A549 (cell line): ENCODE results near the gene NAB1. TPM values are rescaled to one million over a fixed set of nuclear protein-coding genes. Genes with fewer than 3 reads are reported as not detected.

ENCODE experiments used
- ATAC-seq, 2 experiments: fragments of 200-7000 bp in 1 of 2; fragments of >200 bp in 1 of 2; cut with Nextera tagmentation in 1 of 2; cut with Tn5 transposase in 1 of 2; 3 replicates each; pipeline versions ENCODE4 v1.8.0 to v1.9.1; 2018 to 2020; ENCODE audit warnings: mild to moderate bottlenecking in 1 of 2, moderate library complexity in 1 of 2
- CTCF ChIA-PET: fragments of 300-600 bp; sonication (Branson Sonifier 250); formaldehyde crosslinking; extraction: SDS; loops from one replicate; lab custom pipeline; 2021; ENCODE audit warnings: antibody characterized with exemption, inconsistent platforms; lab: Yijun Ruan, JAX
- POLR2A ChIA-PET: fragments of 350-600 bp; formaldehyde crosslinking; extraction: SDS; loops from one replicate; lab custom pipeline; 2021; ENCODE audit warnings: antibody characterized with exemption, inconsistent platforms; lab: Yijun Ruan, JAX
- DNase-seq, 2 experiments: peaks; one replicate each; pipeline versions ENCODE4 v3.0.0 to v3.0.0-alpha.2; 2011 to 2016; ENCODE audit warnings: low read depth in 1 of 2, low spot score in 1 of 2
- FAIRE-seq: peaks from 2 replicates; lab custom pipeline; 2011; peaks lifted over from hg19 to GRCh38; lab: Jason Lieb, UNC
- H3K27ac ChIP-seq, 2 experiments: fragments of >200 bp; sonication (Bioruptor Twin); formaldehyde crosslinking; 3 replicates each; pipeline ENCODE4 v1.5.1; 2016 to 2017
- H3K4me1 ChIP-seq: fragments of >200 bp; sonication (Bioruptor Twin); formaldehyde crosslinking; 3 replicates; pipeline ENCODE4 v1.6.1; 2016
- H3K4me2 ChIP-seq: fragments of >200 bp; sonication (Bioruptor Twin); formaldehyde crosslinking; 3 replicates; pipeline ENCODE4 v1.6.1; 2016
- H3K4me3 ChIP-seq: fragments of >200 bp; sonication (Bioruptor Twin); formaldehyde crosslinking; 3 replicates; pipeline ENCODE4 v1.5.1; 2016
- H3K9me3 ChIP-seq: fragments of >200 bp; sonication (Bioruptor Twin); formaldehyde crosslinking; 3 replicates; pipeline ENCODE4 v1.6.1; 2016
- CBX8 ChIP-seq: fragments of 200-600 bp; sonication (generic); IDR thresholded peaks from 2 replicates; pipeline ENCODE4 v1.6.1; 2016
- CEBPB ChIP-seq, 2 experiments: fragments of >200 bp in 1 of 2; sonication (Bioruptor Twin) in 1 of 2; formaldehyde crosslinking in 1 of 2; IDR thresholded peaks; 2 replicates each; pipeline ENCODE4 v1.6.1; 2012 to 2016
- CHD4 ChIP-seq: fragments of 200-600 bp; sonication (generic); IDR thresholded peaks from 2 replicates; pipeline ENCODE4 v1.6.1; 2016; ENCODE audit warnings: antibody characterized with exemption, mild to moderate bottlenecking, borderline replicate concordance
- EHF ChIP-seq: fragments of 250-450 bp; sonication (Bioruptor Pico); IDR thresholded peaks from 2 replicates; pipeline ENCODE4 v1.5.0; 2020; ENCODE audit warnings: mild to moderate bottlenecking
- EHMT2 ChIP-seq: fragments of 200-600 bp; sonication (generic); IDR thresholded peaks from 2 replicates; pipeline ENCODE4 v1.6.1; 2016; ENCODE audit warnings: antibody characterized with exemption, low read depth, mild to moderate bottlenecking, moderate library complexity
- ESRRA ChIP-seq: fragments of 150-350 bp; IDR thresholded peaks from 2 replicates; pipeline ENCODE4 v1.6.1; 2014; ENCODE audit warnings: mild to moderate bottlenecking, low read length, borderline replicate concordance
- GATA3 ChIP-seq: IDR thresholded peaks from 2 replicates; pipeline ENCODE4 v1.6.1; 2012; ENCODE audit warnings: borderline replicate concordance
- HEYL ChIP-seq: fragments of 250-450 bp; sonication (Bioruptor Pico); IDR thresholded peaks from 2 replicates; pipeline ENCODE4 v1.8.0; 2021; ENCODE audit warnings: mild to moderate bottlenecking, moderate library complexity
- HOXA7 ChIP-seq: fragments of 250-450 bp; sonication (Bioruptor Pico); IDR thresholded peaks from 2 replicates; pipeline ENCODE4 v1.5.0; 2020; ENCODE audit warnings: mild to moderate bottlenecking, moderate library complexity
- HOXB13 ChIP-seq: fragments of 250-450 bp; sonication (Bioruptor Pico); IDR thresholded peaks from 2 replicates; pipeline ENCODE4 v1.5.0; 2020; ENCODE audit warnings: low read depth, mild to moderate bottlenecking, moderate library complexity
- JUNB ChIP-seq: fragments of >200 bp; sonication (Bioruptor Twin); formaldehyde crosslinking; IDR thresholded peaks from 2 replicates; pipeline ENCODE4 v1.6.1; 2016
- MAZ ChIP-seq: fragments of 150-350 bp; IDR thresholded peaks from 2 replicates; pipeline ENCODE4 v1.6.1; 2014; ENCODE audit warnings: antibody characterized with exemption, low read depth, low read length, borderline replicate concordance
- NFE2L2 ChIP-seq: fragments of 150-350 bp; conservative IDR thresholded peaks from 2 replicates; pipeline ENCODE4 v1.6.1; 2014; ENCODE audit warnings: low read length
- NR3C1 ChIP-seq: fragments of >200 bp; sonication (Bioruptor Twin); formaldehyde crosslinking; IDR thresholded peaks from 3 replicates; pipeline ENCODE4 v1.6.1; 2017
- POLR2A ChIP-seq: IDR thresholded peaks from 2 replicates; pipeline ENCODE4 v1.6.1; 2012; ENCODE audit warnings: mild to moderate bottlenecking, low read length
- RARB ChIP-seq: fragments of 250-450 bp; sonication (Bioruptor Pico); IDR thresholded peaks from 2 replicates; pipeline ENCODE4 v1.8.0; 2021; ENCODE audit warnings: mild to moderate bottlenecking, moderate library complexity
- RCOR1 ChIP-seq: fragments of 150-350 bp; IDR thresholded peaks from 2 replicates; pipeline ENCODE4 v1.6.1; 2014; ENCODE audit warnings: antibody characterized with exemption, low read length, low read depth
- RFX5 ChIP-seq: fragments of 450-650 bp; IDR thresholded peaks from 2 replicates; pipeline ENCODE4 v1.7.1; 2014; ENCODE audit warnings: antibody characterized with exemption, mild to moderate bottlenecking, moderate library complexity
- SMC3 ChIP-seq: fragments of >200 bp; sonication (Bioruptor Twin); formaldehyde crosslinking; IDR thresholded peaks from 3 replicates; pipeline ENCODE4 v1.6.1; 2018; ENCODE audit warnings: inconsistent platforms
- ZFP36 ChIP-seq: fragments of 450-650 bp; IDR thresholded peaks from 2 replicates; pipeline ENCODE4 v1.6.1; 2014; ENCODE audit warnings: borderline replicate concordance; ENCODE audit not compliant: partially characterized antibody
- ZNF302 ChIP-seq: fragments of 250-450 bp; sonication (Bioruptor Pico); IDR thresholded peaks from 2 replicates; pipeline ENCODE4 v1.9.0; 2021; ENCODE audit warnings: inconsistent platforms, mild to moderate bottlenecking, moderate library complexity
- ZSCAN20 ChIP-seq: fragments of 250-450 bp; sonication (Bioruptor Pico); IDR thresholded peaks from 2 replicates; pipeline ENCODE4 v1.8.0; 2022; ENCODE audit warnings: mild to moderate bottlenecking, moderate library complexity
- WGBS: methylation state at CpG from one replicate; pipeline ENCODE4 v1.1.6; 2017; ENCODE audit errors: missing lambda C conversion rate; 5-methylcytosine and 5-hydroxymethylcytosine counted together
- polyA plus RNA-seq, 4 experiments: library from polyadenylated mRNA; depleted of rRNA in 3 of 4; stranded (reverse); fragments of >200 nt; fragmentation: RNase III in 1 of 4; extraction: RNeasy Plus Mini Kit Qiagen cat#74134 plus additional on column Dnase treatment in 1 of 4; gene quantifications; 2 replicates in 3 of 4; 3 replicates in 1 of 4; pipeline ENCODE4 v1.2.3, GENCODE V29; 2011 to 2017
- TF ChIP-seq, protein P1 (sequence below): IDR thresholded peaks from 2 replicates; pipeline ENCODE4 v1.6.1; 2012
- TF ChIP-seq, protein P2 (sequence below): fragments of >200 bp; sonication (Bioruptor Twin); formaldehyde crosslinking; IDR thresholded peaks from 2 replicates; pipeline ENCODE4 v1.6.1; 2016
- TF ChIP-seq, protein P3 (sequence below): IDR thresholded peaks from 2 replicates; pipeline ENCODE4 v1.6.1; 2012
- TF ChIP-seq, protein P4 (sequence below): IDR thresholded peaks from 2 replicates; pipeline ENCODE4 v1.6.1; 2012; ENCODE audit warnings: low read depth, borderline replicate concordance
- TF ChIP-seq, protein P5 (sequence below): fragments of 250-450 bp; sonication (Bioruptor Pico); IDR thresholded peaks from 2 replicates; pipeline ENCODE4 v1.5.0; 2021; ENCODE audit warnings: mild to moderate bottlenecking, moderate library complexity, borderline replicate concordance

The NAB1 gene
- polyA plus RNA-seq, 2 of the 4 experiments (the other 2 are of a cell fraction), result 37.6 to 67.3 TPM

DNA sequence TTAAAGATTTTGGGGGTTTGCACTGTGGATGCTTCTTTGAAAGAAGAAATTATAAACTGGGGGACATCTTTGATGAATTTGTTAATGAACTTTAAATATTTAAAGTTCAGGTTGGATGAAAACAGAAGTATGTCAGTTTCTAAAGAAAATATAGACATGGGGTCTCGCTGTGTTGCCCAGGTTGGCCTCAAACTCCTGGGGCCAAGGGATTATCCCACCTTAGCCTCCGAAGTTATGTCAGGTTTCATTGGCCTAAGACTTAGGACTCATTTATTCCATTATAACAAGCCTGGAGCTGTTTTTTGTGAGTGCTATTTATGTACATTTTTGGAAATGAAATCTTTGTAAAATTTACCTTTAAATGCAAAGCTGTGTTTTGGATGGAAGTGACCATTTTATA lies 2.5 kb downstream of the NAB1 start:
- no peak overlapping the region for H3K27ac ChIP-seq
- CTCF ChIA-PET, result no interaction called here
- TF ChIP-seq HOXB13 (CRISPR knock-in tag) (no peak), RCOR1 (no peak), ZFP36 (no peak), MAZ (no peak), POLR2A (no peak), RARB (CRISPR knock-in tag) (no peak), CEBPB (IDR thresholded peaks at IDR 0.05) (no peak), RFX5 (no peak), CBX8 (no peak), HEYL (CRISPR knock-in tag) (no peak)
- TF ChIP-seq, protein P1, sequence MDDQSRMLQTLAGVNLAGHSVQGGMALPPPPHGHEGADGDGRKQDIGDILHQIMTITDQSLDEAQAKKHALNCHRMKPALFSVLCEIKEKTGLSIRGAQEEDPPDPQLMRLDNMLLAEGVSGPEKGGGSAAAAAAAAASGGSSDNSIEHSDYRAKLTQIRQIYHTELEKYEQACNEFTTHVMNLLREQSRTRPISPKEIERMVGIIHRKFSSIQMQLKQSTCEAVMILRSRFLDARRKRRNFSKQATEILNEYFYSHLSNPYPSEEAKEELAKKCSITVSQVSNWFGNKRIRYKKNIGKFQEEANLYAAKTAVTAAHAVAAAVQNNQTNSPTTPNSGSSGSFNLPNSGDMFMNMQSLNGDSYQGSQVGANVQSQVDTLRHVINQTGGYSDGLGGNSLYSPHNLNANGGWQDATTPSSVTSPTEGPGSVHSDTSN, result no peak
- TF ChIP-seq, protein P2, sequence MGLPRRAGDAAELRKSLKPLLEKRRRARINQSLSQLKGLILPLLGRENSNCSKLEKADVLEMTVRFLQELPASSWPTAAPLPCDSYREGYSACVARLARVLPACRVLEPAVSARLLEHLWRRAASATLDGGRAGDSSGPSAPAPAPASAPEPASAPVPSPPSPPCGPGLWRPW, result no peak
- FAIRE-seq, result no peak
- DNase-seq, result no peak
- ATAC-seq, result no peak
- peak overlapping the region; percentile 94 for H3K4me2 ChIP-seq
- peaks cover 59% of the 10 kb centered on the region for H3K4me1 ChIP-seq
- H3K9me3 ChIP-seq, result no peaks in the 10 kb centered on the region
- WGBS, result 75% methylated on average over 2 of the region's 2 CpGs
- POLR2A ChIA-PET, result no interaction called here
- H3K4me3 ChIP-seq, result peak overlapping the region; percentile 87; the same call in 2 of the 3 replicates

DNA sequence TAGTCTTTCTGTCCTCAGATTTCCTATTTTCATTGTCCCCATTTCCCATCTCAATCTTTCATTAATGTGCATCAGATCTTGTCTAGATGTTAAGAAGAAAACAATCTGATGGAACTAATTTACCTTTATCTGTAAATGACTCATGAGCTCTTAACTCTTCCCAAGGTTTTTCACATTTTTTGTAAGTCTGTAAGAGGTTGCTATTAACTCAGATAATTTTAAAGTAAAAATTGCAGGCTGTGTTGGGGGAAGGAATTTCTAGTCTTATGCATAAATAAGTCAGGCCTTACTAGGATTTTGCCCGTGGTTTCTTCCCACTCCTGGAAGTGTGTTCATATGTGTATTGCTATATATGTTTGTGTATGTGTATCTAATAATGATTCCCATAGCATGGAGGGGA lies 4.3 kb downstream of the NAB1 start:
- H3K4me2 ChIP-seq, result 0 out of 3 replicates have a peak overlapping the region, but pooled peaks have one; percentile 94
- ChIA-PET POLR2A (interaction anchor here (0.7 kb wide), 1 partner anchor 79 kb away, joined by 4 read pairs; no protein-coding TSS in a partner anchor), CTCF (interaction anchor here (0.6 to 0.8 kb wide), 2 partner anchors 9 to 27 kb away, joined by 3 read pairs; no protein-coding TSS in a partner anchor)
- ATAC-seq (no peak), DNase-seq (no peak), FAIRE-seq (no peak)
- no peaks in the 10 kb centered on the region for H3K9me3 ChIP-seq
- H3K4me3 ChIP-seq, result no peak overlapping the region
- WGBS, result 88% methylated on average over 1 of the region's 1 CpG
- TF ChIP-seq HEYL (CRISPR knock-in tag), result no peak
- TF ChIP-seq, protein P1, result no peak
- TF ChIP-seq, protein P3, sequence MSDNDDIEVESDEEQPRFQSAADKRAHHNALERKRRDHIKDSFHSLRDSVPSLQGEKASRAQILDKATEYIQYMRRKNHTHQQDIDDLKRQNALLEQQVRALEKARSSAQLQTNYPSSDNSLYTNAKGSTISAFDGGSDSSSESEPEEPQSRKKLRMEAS, result no peak
- no peak overlapping the region for H3K27ac ChIP-seq
- H3K4me1 ChIP-seq, result peaks cover 55% of the 10 kb centered on the region; the same call in 2 of the 3 replicates

DNA sequence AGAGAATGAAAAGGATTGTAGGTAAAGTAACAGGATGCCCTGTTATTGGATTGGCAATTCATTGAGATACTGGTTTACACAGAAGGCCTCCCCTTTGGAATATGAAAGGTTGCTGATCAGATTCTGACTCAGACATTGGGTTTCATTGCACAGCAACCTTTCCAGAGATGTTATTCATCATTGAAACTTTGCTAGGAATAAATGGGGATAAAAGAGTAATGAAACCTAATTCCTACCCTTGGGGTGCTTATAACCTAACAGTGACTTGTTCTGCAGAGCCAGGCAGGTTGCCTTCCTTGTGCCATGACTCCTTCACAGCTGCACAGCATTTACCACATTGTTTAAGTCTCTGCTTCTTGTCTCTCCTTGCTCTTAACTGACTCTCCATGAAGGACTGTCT lies 5.0 kb downstream of the NAB1 start:
- CTCF ChIA-PET, result no interaction called here
- DNase-seq (no peak), FAIRE-seq (no peak), ATAC-seq (no peak)
- H3K4me1 ChIP-seq, result peaks cover 55% of the 10 kb centered on the region; the same call in 2 of the 3 replicates
- H3K4me3 ChIP-seq, result no peak overlapping the region
- H3K27ac ChIP-seq, result no peak overlapping the region
- TF ChIP-seq, protein P4, sequence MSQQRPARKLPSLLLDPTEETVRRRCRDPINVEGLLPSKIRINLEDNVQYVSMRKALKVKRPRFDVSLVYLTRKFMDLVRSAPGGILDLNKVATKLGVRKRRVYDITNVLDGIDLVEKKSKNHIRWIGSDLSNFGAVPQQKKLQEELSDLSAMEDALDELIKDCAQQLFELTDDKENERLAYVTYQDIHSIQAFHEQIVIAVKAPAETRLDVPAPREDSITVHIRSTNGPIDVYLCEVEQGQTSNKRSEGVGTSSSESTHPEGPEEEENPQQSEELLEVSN, result no peak
- TF ChIP-seq, protein P2, result no peak
- no peak for TF ChIP-seq SMC3
- no peak for TF ChIP-seq ZFP36
- TF ChIP-seq, protein P5, sequence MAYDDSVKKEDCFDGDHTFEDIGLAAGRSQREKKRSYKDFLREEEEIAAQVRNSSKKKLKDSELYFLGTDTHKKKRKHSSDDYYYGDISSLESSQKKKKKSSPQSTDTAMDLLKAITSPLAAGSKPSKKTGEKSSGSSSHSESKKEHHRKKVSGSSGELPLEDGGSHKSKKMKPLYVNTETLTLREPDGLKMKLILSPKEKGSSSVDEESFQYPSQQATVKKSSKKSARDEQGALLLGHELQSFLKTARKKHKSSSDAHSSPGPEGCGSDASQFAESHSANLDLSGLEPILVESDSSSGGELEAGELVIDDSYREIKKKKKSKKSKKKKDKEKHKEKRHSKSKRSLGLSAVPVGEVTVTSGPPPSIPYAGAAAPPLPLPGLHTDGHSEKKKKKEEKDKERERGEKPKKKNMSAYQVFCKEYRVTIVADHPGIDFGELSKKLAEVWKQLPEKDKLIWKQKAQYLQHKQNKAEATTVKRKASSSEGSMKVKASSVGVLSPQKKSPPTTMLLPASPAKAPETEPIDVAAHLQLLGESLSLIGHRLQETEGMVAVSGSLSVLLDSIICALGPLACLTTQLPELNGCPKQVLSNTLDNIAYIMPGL (CRISPR knock-in tag), result no peak
- no peak for TF ChIP-seq EHMT2
- TF ChIP-seq CBX8, result no peak
- no peak for TF ChIP-seq POLR2A
- no peak for TF ChIP-seq NFE2L2
- no peak for TF ChIP-seq ZSCAN20 (CRISPR knock-in tag)
- TF ChIP-seq EHF (CRISPR knock-in tag), result no peak
- no peak for TF ChIP-seq HOXA7
- TF ChIP-seq HEYL (CRISPR knock-in tag), result no peak
- TF ChIP-seq CHD4, result no peak
- TF ChIP-seq MAZ, result no peak
- no peak for TF ChIP-seq GATA3
- no peak for TF ChIP-seq NR3C1
- TF ChIP-seq ESRRA, result no peak
- TF ChIP-seq ZNF302 (CRISPR knock-in tag), result no peak
- no peak for TF ChIP-seq JUNB
- H3K4me2 ChIP-seq, result 0 out of 3 replicates have a peak overlapping the region, but pooled peaks have one; percentile 8
- POLR2A ChIA-PET, result no interaction called here
- no peaks in the 10 kb centered on the region for H3K9me3 ChIP-seq
